K562 (cell line): Measurements from ENCODE around the gene CDC45. TPM values are rescaled to one million over a fixed set of nuclear protein-coding genes. Genes with fewer than 3 reads are reported as not detected.

Experiments used
- ATAC-seq: fragments of 200-7000 bp; cut with Tn5 transposase; 3 replicates; pipeline ENCODE4 v1.9.1; 2020; ENCODE audit warnings: moderate library complexity
- BruUV-seq: library from RNA; stranded (reverse); fragments of 400-500 nt; replicated peaks from 2 replicates; lab custom pipeline; 2021; lab: Mats Ljungman, UMichigan
- CTCF ChIA-PET: fragments of 300-600 bp; formaldehyde crosslinking; extraction: SDS; loops from one replicate; lab custom pipeline; 2021; ENCODE audit warnings: low intra/inter-chr PET ratio; lab: Yijun Ruan, JAX
- POLR2A ChIA-PET: fragments of 300-600, 350-650 bp; sonication (Branson Sonifier 250); formaldehyde crosslinking; extraction: SDS; loops from one replicate; lab custom pipeline; 2021; ENCODE audit warnings: antibody characterized with exemption, inconsistent platforms; lab: Yijun Ruan, JAX
- DNase-seq, 4 experiments: peaks; one replicate each; pipeline versions ENCODE4 v3.0.0 to v3.0.0-alpha.2; 2011 to 2018; ENCODE audit warnings: low spot score in 3 of 4, mixed read lengths in 3 of 4; ENCODE audit errors: extremely low read depth in 1 of 4
- FAIRE-seq: peaks from 2 replicates; lab custom pipeline; 2011; peaks lifted over from hg19 to GRCh38; lab: Jason Lieb, UNC
- H2AFZ ChIP-seq: 2 replicates; pipeline ENCODE4 v1.6.0; 2011; ENCODE audit warnings: low read depth, low read length, control low read depth, inconsistent platforms
- H3K27ac ChIP-seq: fragments of 200-600 bp; 3 replicates; pipeline ENCODE4 v1.8.0; 2011; ENCODE audit warnings: low read depth, mild to moderate bottlenecking, control low read depth, inconsistent platforms, low read length, moderate library complexity, mixed read lengths; ENCODE audit errors: extremely low read depth
- H3K27me3 ChIP-seq, 2 experiments: fragments of 300-600 bp in 1 of 2; 2 replicates in 1 of 2; 3 replicates in 1 of 2; pipeline versions ENCODE4 v1.6.0 to v1.8.0; 2011; ENCODE audit warnings: inconsistent platforms in 2 of 2, low read length in 2 of 2, mild to moderate bottlenecking in 1 of 2, mixed read lengths in 1 of 2, moderate library complexity in 1 of 2; ENCODE audit not compliant: control insufficient read depth in 2 of 2, insufficient read depth in 2 of 2
- H3K36me3 ChIP-seq: fragments of 300-600 bp; 3 replicates; pipeline ENCODE4 v1.8.0; 2011; ENCODE audit warnings: mild to moderate bottlenecking, low read length, inconsistent platforms; ENCODE audit not compliant: control insufficient read depth, insufficient read depth
- H3K4me1 ChIP-seq, 2 experiments: fragments of 200-600 bp in 1 of 2; replicated peaks in 1 of 2; 2 replicates in 1 of 2; 3 replicates in 1 of 2; pipeline versions ENCODE4 v1.5.1 to v1.8.0; 2011; ENCODE audit warnings: inconsistent platforms in 2 of 2, low read length in 2 of 2, mild to moderate bottlenecking in 1 of 2, mixed read lengths in 1 of 2, moderate library complexity in 1 of 2; ENCODE audit not compliant: control insufficient read depth in 2 of 2, insufficient read depth in 2 of 2
- H3K4me2 ChIP-seq: 2 replicates; pipeline ENCODE4 v1.6.1; 2011; ENCODE audit warnings: low read length, control low read depth, inconsistent platforms, mixed read lengths; ENCODE audit not compliant: insufficient read depth
- H3K4me3 ChIP-seq: fragments of 200-600 bp; sonication (generic), shearing (Covaris generic); 2 replicates; pipeline ENCODE4 v1.5.1; 2016; ENCODE audit warnings: control low read depth, inconsistent platforms
- H3K79me2 ChIP-seq: fragments of 200-600 bp; 3 replicates; pipeline ENCODE4 v1.8.0; 2011; ENCODE audit warnings: low read length, inconsistent platforms; ENCODE audit not compliant: control insufficient read depth, insufficient read depth
- H3K9ac ChIP-seq, 2 experiments: 2 replicates each; pipeline versions ENCODE4 v1.6.0 to v1.6.1; 2011; ENCODE audit warnings: low read depth in 2 of 2, low read length in 2 of 2, control low read depth in 1 of 2, inconsistent platforms in 1 of 2, mild to moderate bottlenecking in 1 of 2, mixed read lengths in 1 of 2; ENCODE audit not compliant: insufficient read depth in 1 of 2
- H3K9me1 ChIP-seq: one replicate; pipeline ENCODE4 v1.6.0; 2011; ENCODE audit warnings: inconsistent platforms, mild to moderate bottlenecking, low read length, moderate library complexity; ENCODE audit not compliant: control insufficient read depth, insufficient read depth
- H3K9me3 ChIP-seq: replicated peaks from 2 replicates; pipeline ENCODE4 v1.5.1; 2011; ENCODE audit warnings: low read depth, low read length, inconsistent platforms; ENCODE audit not compliant: control insufficient read depth, insufficient read depth
- H4K20me1 ChIP-seq: replicated peaks from 2 replicates; pipeline ENCODE4 v1.6.1; 2011; ENCODE audit warnings: low read length, inconsistent platforms, mixed read lengths; ENCODE audit not compliant: control insufficient read depth, insufficient read depth
- CCAR2 ChIP-seq: fragments of 200-400 bp; formaldehyde crosslinking; IDR thresholded peaks from 2 replicates; pipeline ENCODE4 v1.6.1; 2017; ENCODE audit warnings: mild to moderate bottlenecking, low read depth, low read length
- MED1 ChIP-seq: sonication (generic); formaldehyde crosslinking; IDR thresholded peaks from 2 replicates; pipeline ENCODE4 v1.8.1; 2023; ENCODE audit warnings: missing genetic modification reagents, borderline replicate concordance
- PHB ChIP-seq: fragments of 250-450 bp; sonication (Bioruptor Pico); IDR thresholded peaks from 2 replicates; pipeline ENCODE4 v1.5.0; 2021
- POLR2G ChIP-seq: fragments of 200-400 bp; formaldehyde crosslinking; IDR thresholded peaks from 2 replicates; pipeline ENCODE4 v1.6.1; 2017; ENCODE audit warnings: low read depth, mild to moderate bottlenecking, antibody characterized with exemption, low read length, moderate library complexity
- POLR3G ChIP-seq: IDR thresholded peaks from 2 replicates; pipeline ENCODE4 v1.6.1; 2011; ENCODE audit not compliant: insufficient read length, insufficient replicate concordance; ENCODE audit errors: extremely low read depth
- RFX7 ChIP-seq: fragments of 250-450 bp; sonication (Bioruptor Pico); IDR thresholded peaks from 2 replicates; pipeline ENCODE4 v1.5.1; 2021; ENCODE audit warnings: mild to moderate bottlenecking
- SP2 ChIP-seq: IDR thresholded peaks from 2 replicates; pipeline ENCODE4 v1.6.1; 2011; ENCODE audit warnings: mild to moderate bottlenecking, low read depth, low read length, moderate library complexity; ENCODE audit not compliant: poor library complexity, severe bottlenecking; ENCODE audit errors: extremely low read depth
- SPI1 ChIP-seq: IDR thresholded peaks from 2 replicates; pipeline ENCODE4 v1.6.1; 2011; ENCODE audit warnings: low read depth, low read length, control low read depth, borderline replicate concordance
- ZFPM2 ChIP-seq: fragments of 250-450 bp; sonication (Bioruptor Pico); IDR thresholded peaks from 2 replicates; pipeline ENCODE4 v1.5.1; 2022; ENCODE audit warnings: mild to moderate bottlenecking
- ZFX ChIP-seq: sonication (generic); formaldehyde crosslinking; IDR thresholded peaks from 2 replicates; pipeline ENCODE4 v1.8.0; 2022; ENCODE audit warnings: mild to moderate bottlenecking, missing genetic modification reagents, moderate library complexity
- WGBS: fragments of 100-300 bp; shearing (Covaris generic); methylation state at CpG from one replicate; pipeline ENCODE4 v1.1.6; 2016; ENCODE audit warnings: low coverage, mixed read lengths; ENCODE audit not compliant: insufficient coverage; ENCODE audit errors: missing lambda C conversion rate; 5-methylcytosine and 5-hydroxymethylcytosine counted together
- in situ Hi-C: fragments of 300-500 bp; cut with MboI; formaldehyde crosslinking; loops from 4 replicates; pipeline ENCODE4 v1.15.0; 2018; ENCODE audit warnings: inconsistent platforms, mixed read lengths
- intact Hi-C: fragments of 100-400 bp; cut with micrococcal nuclease; formaldehyde crosslinking; loops from 2 replicates; pipeline ENCODE4 v1.14.2; 2022
- polyA plus RNA-seq, 8 experiments: library from polyadenylated mRNA; depleted of rRNA in 4 of 8; stranded (reverse) in 5 of 8; unstranded in 3 of 8; fragments of >200 nt; fragmentation: Nextera tagmentation in 2 of 8; fragmentation: Illumina TruSeq in 1 of 8; extraction: Ambion mirVana in 2 of 8; extraction: Trizol in 1 of 8; gene quantifications; 2 replicates each; pipeline versions ENCODE4 v1.2.1 to v1.2.3, GENCODE V29; 2011 to 2014; ENCODE audit warnings: inconsistent platforms in 1 of 8, missing spikeins in 1 of 8
- total RNA-seq, 7 experiments: library from RNA; depleted of rRNA in 6 of 7; stranded (reverse); fragments of >200 nt in 6 of 7; fragmentation: Illumina TruSeq in 2 of 7; extraction: Trizol in 2 of 7; gene quantifications; 2 replicates each; pipeline versions ENCODE4 v1.2.1 to v1.2.3, GENCODE V29; 2011 to 2021; ENCODE audit warnings: low replicate concordance in 1 of 7
- TF ChIP-seq, protein P1 (sequence below): fragments of 250-450 bp; sonication (Bioruptor Pico); IDR thresholded peaks from 2 replicates; pipeline ENCODE4 v1.9.0; 2021; ENCODE audit warnings: mild to moderate bottlenecking, inconsistent platforms
- TF ChIP-seq, protein P2 (sequence below): fragments of 250-450 bp; sonication (Bioruptor Pico); IDR thresholded peaks from 2 replicates; pipeline ENCODE4 v1.4.0; 2020
- TF ChIP-seq, protein P3 (sequence below): fragments of 450-650 bp; formaldehyde crosslinking; conservative IDR thresholded peaks from 2 replicates; pipeline ENCODE4 v1.4.0; 2022; ENCODE audit warnings: mild to moderate bottlenecking, missing genetic modification characterization

CDC45 gene
- total and polyA plus RNA-seq, 9 of the 15 experiments (the other 6 are each of a cell fraction or from before 2014, with no cell fraction given): 251 to 580 (median 410) TPM

DNA sequence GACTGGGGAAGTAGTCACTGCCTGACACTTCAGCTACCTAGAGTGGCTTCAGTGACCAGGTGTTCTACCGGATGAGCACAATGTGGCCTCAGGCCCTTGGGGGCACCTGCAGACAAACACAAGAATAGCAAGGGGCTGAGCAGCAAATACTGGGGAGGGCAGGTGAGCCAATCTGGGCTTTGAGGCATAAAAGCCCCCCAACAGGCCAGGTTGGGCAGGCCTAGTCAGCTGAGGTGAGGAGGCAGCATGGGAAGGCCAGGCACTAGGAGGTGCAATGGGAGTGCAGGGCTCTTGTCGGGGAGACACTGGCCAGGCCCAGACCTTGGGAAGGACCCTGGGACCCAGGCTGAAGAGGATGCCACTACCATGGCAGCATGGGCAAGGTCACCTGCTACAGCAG lies 9.7 kb upstream of the CDC45 start:
- H3K9ac ChIP-seq: peak overlapping the region in 1 of 2 experiments; percentile 32; a peak in 1 of 4 replicates
- DNase-seq (no peak), ATAC-seq (no peak), FAIRE-seq (no peak)
- H3K9me3 ChIP-seq: no peaks in the 10 kb centered on the region
- H3K36me3 ChIP-seq: peaks cover 99% of the 10 kb centered on the region
- H3K27ac ChIP-seq: no peak overlapping the region
- 93% methylated on average over 2 of the region's 2 CpGs for WGBS
- H3K27me3 ChIP-seq: no peaks in the 10 kb centered on the region
- intact Hi-C loops: no loop called here
- no peak overlapping the region for H3K4me3 ChIP-seq
- in situ Hi-C loops: no loop called here
- ChIA-PET CTCF (no interaction called here), POLR2A (interaction anchor here (1.2 to 13.6 kb wide), 5 partner anchors 9 to 25 kb away, joined by 5 to 148 read pairs (median 18); partner anchors contain the start of genes C22orf39, CDC45 and UFD1)
- H3K9me1 ChIP-seq: peaks cover 9% of the 10 kb centered on the region
- peaks cover 38% of the 10 kb centered on the region for H4K20me1 ChIP-seq
- H2AFZ ChIP-seq: no peak overlapping the region
- no TSS peak for BruUV-seq
- H3K79me2 ChIP-seq: peaks cover 25% of the 10 kb centered on the region
- H3K4me1 ChIP-seq: no peaks in the 10 kb centered on the region
- no peak overlapping the region for H3K4me2 ChIP-seq
- peak; percentile 25; the same call in 1 of the 2 replicates for TF ChIP-seq PHB (CRISPR knock-in tag)
- TF ChIP-seq SP2: no peak
- TF ChIP-seq, protein P1, sequence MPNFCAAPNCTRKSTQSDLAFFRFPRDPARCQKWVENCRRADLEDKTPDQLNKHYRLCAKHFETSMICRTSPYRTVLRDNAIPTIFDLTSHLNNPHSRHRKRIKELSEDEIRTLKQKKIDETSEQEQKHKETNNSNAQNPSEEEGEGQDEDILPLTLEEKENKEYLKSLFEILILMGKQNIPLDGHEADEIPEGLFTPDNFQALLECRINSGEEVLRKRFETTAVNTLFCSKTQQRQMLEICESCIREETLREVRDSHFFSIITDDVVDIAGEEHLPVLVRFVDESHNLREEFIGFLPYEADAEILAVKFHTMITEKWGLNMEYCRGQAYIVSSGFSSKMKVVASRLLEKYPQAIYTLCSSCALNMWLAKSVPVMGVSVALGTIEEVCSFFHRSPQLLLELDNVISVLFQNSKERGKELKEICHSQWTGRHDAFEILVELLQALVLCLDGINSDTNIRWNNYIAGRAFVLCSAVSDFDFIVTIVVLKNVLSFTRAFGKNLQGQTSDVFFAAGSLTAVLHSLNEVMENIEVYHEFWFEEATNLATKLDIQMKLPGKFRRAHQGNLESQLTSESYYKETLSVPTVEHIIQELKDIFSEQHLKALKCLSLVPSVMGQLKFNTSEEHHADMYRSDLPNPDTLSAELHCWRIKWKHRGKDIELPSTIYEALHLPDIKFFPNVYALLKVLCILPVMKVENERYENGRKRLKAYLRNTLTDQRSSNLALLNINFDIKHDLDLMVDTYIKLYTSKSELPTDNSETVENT (CRISPR knock-in tag): peak; percentile 54; the same call in 1 of the 2 replicates
- no peak for TF ChIP-seq SPI1
- TF ChIP-seq, protein P2, sequence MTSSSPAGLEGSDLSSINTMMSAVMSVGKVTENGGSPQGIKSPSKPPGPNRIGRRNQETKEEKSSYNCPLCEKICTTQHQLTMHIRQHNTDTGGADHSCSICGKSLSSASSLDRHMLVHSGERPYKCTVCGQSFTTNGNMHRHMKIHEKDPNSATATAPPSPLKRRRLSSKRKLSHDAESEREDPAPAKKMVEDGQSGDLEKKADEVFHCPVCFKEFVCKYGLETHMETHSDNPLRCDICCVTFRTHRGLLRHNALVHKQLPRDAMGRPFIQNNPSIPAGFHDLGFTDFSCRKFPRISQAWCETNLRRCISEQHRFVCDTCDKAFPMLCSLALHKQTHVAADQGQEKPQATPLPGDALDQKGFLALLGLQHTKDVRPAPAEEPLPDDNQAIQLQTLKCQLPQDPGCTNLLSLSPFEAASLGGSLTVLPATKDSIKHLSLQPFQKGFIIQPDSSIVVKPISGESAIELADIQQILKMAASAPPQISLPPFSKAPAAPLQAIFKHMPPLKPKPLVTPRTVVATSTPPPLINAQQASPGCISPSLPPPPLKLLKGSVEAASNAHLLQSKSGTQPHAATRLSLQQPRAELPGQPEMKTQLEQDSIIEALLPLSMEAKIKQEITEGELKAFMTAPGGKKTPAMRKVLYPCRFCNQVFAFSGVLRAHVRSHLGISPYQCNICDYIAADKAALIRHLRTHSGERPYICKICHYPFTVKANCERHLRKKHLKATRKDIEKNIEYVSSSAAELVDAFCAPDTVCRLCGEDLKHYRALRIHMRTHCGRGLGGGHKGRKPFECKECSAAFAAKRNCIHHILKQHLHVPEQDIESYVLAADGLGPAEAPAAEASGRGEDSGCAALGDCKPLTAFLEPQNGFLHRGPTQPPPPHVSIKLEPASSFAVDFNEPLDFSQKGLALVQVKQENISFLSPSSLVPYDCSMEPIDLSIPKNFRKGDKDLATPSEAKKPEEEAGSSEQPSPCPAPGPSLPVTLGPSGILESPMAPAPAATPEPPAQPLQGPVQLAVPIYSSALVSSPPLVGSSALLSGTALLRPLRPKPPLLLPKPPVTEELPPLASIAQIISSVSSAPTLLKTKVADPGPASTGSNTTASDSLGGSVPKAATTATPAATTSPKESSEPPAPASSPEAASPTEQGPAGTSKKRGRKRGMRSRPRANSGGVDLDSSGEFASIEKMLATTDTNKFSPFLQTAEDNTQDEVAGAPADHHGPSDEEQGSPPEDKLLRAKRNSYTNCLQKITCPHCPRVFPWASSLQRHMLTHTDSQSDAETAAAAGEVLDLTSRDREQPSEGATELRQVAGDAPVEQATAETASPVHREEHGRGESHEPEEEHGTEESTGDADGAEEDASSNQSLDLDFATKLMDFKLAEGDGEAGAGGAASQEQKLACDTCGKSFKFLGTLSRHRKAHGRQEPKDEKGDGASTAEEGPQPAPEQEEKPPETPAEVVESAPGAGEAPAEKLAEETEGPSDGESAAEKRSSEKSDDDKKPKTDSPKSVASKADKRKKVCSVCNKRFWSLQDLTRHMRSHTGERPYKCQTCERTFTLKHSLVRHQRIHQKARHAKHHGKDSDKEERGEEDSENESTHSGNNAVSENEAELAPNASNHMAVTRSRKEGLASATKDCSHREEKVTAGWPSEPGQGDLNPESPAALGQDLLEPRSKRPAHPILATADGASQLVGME (CRISPR knock-in tag): 0 out of 2 replicates have a peak, but pooled peaks have one; percentile 24
- no peak for TF ChIP-seq ZFX (CRISPR knock-in tag)
- TF ChIP-seq POLR3G: no peak
- TF ChIP-seq, protein P3, sequence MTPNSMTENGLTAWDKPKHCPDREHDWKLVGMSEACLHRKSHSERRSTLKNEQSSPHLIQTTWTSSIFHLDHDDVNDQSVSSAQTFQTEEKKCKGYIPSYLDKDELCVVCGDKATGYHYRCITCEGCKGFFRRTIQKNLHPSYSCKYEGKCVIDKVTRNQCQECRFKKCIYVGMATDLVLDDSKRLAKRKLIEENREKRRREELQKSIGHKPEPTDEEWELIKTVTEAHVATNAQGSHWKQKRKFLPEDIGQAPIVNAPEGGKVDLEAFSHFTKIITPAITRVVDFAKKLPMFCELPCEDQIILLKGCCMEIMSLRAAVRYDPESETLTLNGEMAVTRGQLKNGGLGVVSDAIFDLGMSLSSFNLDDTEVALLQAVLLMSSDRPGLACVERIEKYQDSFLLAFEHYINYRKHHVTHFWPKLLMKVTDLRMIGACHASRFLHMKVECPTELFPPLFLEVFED: 0 out of 2 replicates have a peak, but pooled peaks have one; percentile 14
- TF ChIP-seq CCAR2: no peak
- no peak for TF ChIP-seq MED1 (CRISPR knock-in tag)
- peak; percentile 40; the same call in 1 of the 2 replicates for TF ChIP-seq POLR2G
- TF ChIP-seq RFX7 (CRISPR knock-in tag): no peak
- TF ChIP-seq ZFPM2 (CRISPR knock-in tag): no peak
